Measurements from ENCODE around the gene RAB19. TPM values are rescaled to one million over a fixed set of nuclear protein-coding genes. Genes with fewer than 3 reads are reported as not detected.

The RAB19 gene
- total and polyA plus RNA-seq, 2 donors (not counting 1 experiment from before 2014, with no cell fraction given) = 0.37 to 1.1 TPM

DNA sequence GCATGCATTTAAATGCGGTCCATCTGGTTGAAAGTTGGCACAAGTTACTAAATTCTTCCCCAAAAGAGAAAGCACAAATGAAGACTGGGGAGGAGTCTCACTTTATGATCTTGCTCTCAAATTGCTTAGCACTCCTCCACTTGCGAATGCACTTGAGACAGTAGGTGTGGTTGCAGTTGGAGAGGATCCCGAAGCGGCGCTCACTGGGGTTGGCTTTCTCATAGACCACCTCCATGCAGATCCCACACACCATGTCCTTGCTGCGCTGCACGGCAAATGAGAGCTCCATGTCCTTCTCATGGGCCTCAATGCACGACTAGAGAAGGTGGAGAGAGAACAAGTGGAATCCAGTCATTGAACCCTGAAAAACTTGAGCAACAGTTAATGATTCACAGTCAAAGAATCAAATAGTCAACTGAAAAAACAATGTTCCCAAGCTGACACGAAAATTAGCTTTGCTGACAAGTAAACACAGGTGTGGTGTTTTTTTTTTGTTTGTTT lies 52.7 kb downstream of the RAB19 start:
- Histone ChIP-seq H3K27ac (ENCODE audit: low read length in 2 of 2) (no peak overlapping the region), H4K20me1 (ENCODE audit: control insufficient read depth, insufficient read depth, low read length, poor library complexity, severe bottlenecking) (peaks cover 44% of the 10 kb centered on the region), H3K4me1 (ENCODE audit: control insufficient read depth in 2 of 2, insufficient read depth in 2 of 2, low read length in 2 of 2) (no peaks in the 10 kb centered on the region), H3K4me2 (replicated peaks; ENCODE audit: low read depth, low read length, poor library complexity, severe bottlenecking) (no peak overlapping the region), H3K36me3 (replicated peaks in 1 of 2; ENCODE audit: control extremely low read depth in 1 of 2, control insufficient read depth in 1 of 2, extremely low read depth in 1 of 2, insufficient read depth in 2 of 2, low read length in 1 of 2) (peaks cover 19 to 74% of the 10 kb centered on the region in 2 experiments), H3K9ac (ENCODE audit: low read length) (no peak overlapping the region), H3K4me3 (ENCODE audit: control extremely low read depth in 1 of 5, extremely low read depth in 1 of 5, insufficient read depth in 1 of 5, low read depth in 2 of 5, low read length in 4 of 5) (no peak overlapping the region), H3K79me2 (ENCODE audit: control insufficient read depth, insufficient read depth, low read length) (peaks cover 16% of the 10 kb centered on the region), H3K9me3 (ENCODE audit: control extremely low read depth in 1 of 3, control insufficient read depth in 2 of 3, insufficient read depth in 1 of 3, low read length in 2 of 3) (no peaks in the 10 kb centered on the region), H3K27me3 (replicated peaks in 1 of 4; ENCODE audit: control extremely low read depth in 1 of 4, control insufficient read depth in 3 of 4, insufficient read depth in 4 of 4, low read length in 3 of 4) (no peaks in the 10 kb centered on the region), H2AFZ (ENCODE audit: insufficient read depth, low read depth, low read length, poor library complexity, severe bottlenecking) (no peak overlapping the region)
- ChIA-PET CTCF (interaction anchor here (0.7 kb wide), 1 partner anchor 1072 kb away, joined by 3 read pairs; no protein-coding TSS in a partner anchor), POLR2A (no interaction called here)
- 100% methylated on average over 2 of the region's 9 CpGs for WGBS (ENCODE audit: insufficient coverage)
- no peak for ATAC-seq (ENCODE audit: low read depth)
- peaks cover 4% of the 10 kb centered on the region for H3K4me1 Mint-ChIP-seq
- no peak overlapping the region for H3K27ac Mint-ChIP-seq
- H3K4me3 Mint-ChIP-seq = no peak overlapping the region
- DNase-seq = no peak
- intact Hi-C loops (cut with micrococcal nuclease) = no loop called here
- H3K27me3 Mint-ChIP-seq = no peaks in the 10 kb centered on the region
- TF ChIP-seq EZH2 (IDR thresholded peaks at IDR 0.05; ENCODE audit: borderline replicate concordance, insufficient read depth, low read depth, low read length, poor library complexity, severe bottlenecking) (no peak), CTCF (IDR thresholded peaks at IDR 0.05) (no peak)
- no peaks in the 10 kb centered on the region for H3K9me3 Mint-ChIP-seq (ENCODE audit: insufficient read depth)

GRCh38 chr7:140458201-140458600 lies 54.3 kb downstream of the RAB19 start:
- Mint-ChIP-seq H3K4me3 (no peak overlapping the region), H3K27ac (no peak overlapping the region), H3K4me1 (peaks cover 5% of the 10 kb centered on the region), H3K9me3 (ENCODE audit: insufficient read depth) (no peaks in the 10 kb centered on the region), H3K27me3 (no peaks in the 10 kb centered on the region)
- CTCF ChIA-PET = no interaction called here
- ATAC-seq (ENCODE audit: low read depth) = no peak
- peaks cover 59% of the 10 kb centered on the region for H4K20me1 ChIP-seq (ENCODE audit: control insufficient read depth, insufficient read depth, low read length, poor library complexity, severe bottlenecking)
- H3K4me2 ChIP-seq (replicated peaks; ENCODE audit: low read depth, low read length, poor library complexity, severe bottlenecking) = no peak overlapping the region
- peaks cover 27% of the 10 kb centered on the region for H3K79me2 ChIP-seq (ENCODE audit: control insufficient read depth, insufficient read depth, low read length)
- H3K27me3 ChIP-seq (replicated peaks in 1 of 4; ENCODE audit: control extremely low read depth in 1 of 4, control insufficient read depth in 3 of 4, insufficient read depth in 4 of 4, low read length in 3 of 4) = no peaks in the 10 kb centered on the region
- no peak overlapping the region for H3K9ac ChIP-seq (ENCODE audit: low read length)
- WGBS (ENCODE audit: insufficient coverage) = no CpG with 5 or more reads among the region's 3 CpGs
- no peak overlapping the region for H3K27ac ChIP-seq (ENCODE audit: low read length in 2 of 2)
- intact Hi-C loops (cut with micrococcal nuclease) = no loop called here
- H3K4me1 ChIP-seq (ENCODE audit: control insufficient read depth in 2 of 2, insufficient read depth in 2 of 2, low read length in 2 of 2) = no peaks in the 10 kb centered on the region
- TF ChIP-seq EZH2 (IDR thresholded peaks at IDR 0.05; ENCODE audit: borderline replicate concordance, insufficient read depth, low read depth, low read length, poor library complexity, severe bottlenecking) = no peak
- TF ChIP-seq CTCF (IDR thresholded peaks at IDR 0.05) = no peak
- DNase-seq = no peak
- H2AFZ ChIP-seq (ENCODE audit: insufficient read depth, low read depth, low read length, poor library complexity, severe bottlenecking) = no peak overlapping the region
- H3K9me3 ChIP-seq (ENCODE audit: control extremely low read depth in 1 of 3, control insufficient read depth in 2 of 3, insufficient read depth in 1 of 3, low read length in 2 of 3) = no peaks in the 10 kb centered on the region
- H3K36me3 ChIP-seq (replicated peaks in 1 of 2; ENCODE audit: control extremely low read depth in 1 of 2, control insufficient read depth in 1 of 2, extremely low read depth in 1 of 2, insufficient read depth in 2 of 2, low read length in 1 of 2) = peaks cover 19 to 72% of the 10 kb centered on the region in 2 experiments
- POLR2A ChIA-PET = no interaction called here
- no peak overlapping the region for H3K4me3 ChIP-seq (ENCODE audit: control extremely low read depth in 1 of 5, extremely low read depth in 1 of 5, insufficient read depth in 1 of 5, low read depth in 2 of 5, low read length in 4 of 5)
